Stomach (tissue), 4 donors: ENCODE results near the gene APBA1.
"Not testable (repeated sequence)": the region's sequence is repeated elsewhere in the genome, so short reads cannot be mapped to it uniquely, and the experiment has no call there.

Experiments used
- CTCF ChIP-seq, 7 experiments: fragments of 450-650 bp in 4 of 7; fragments of 200-600 bp in 3 of 7; sonication (generic) in 3 of 7; IDR thresholded peaks; one replicate each; pipeline ENCODE4 v1.5.1; 2016 to 2019; ENCODE audit warnings: antibody characterized with exemption in 7 of 7, control low read depth in 2 of 7, mild to moderate bottlenecking in 1 of 7
- EP300 ChIP-seq: sonication (generic); formaldehyde crosslinking; IDR thresholded peaks from one replicate; pipeline ENCODE4 v1.6.1; 2017; ENCODE audit warnings: antibody characterized with exemption
- POLR2A ChIP-seq, 4 donors: fragments of 450-650 bp; IDR thresholded peaks; one replicate each; pipeline ENCODE4 v1.6.1; 2016; ENCODE audit warnings: antibody characterized with exemption in 4 of 4, control low read depth in 2 of 4, mild to moderate bottlenecking in 1 of 4, moderate library complexity in 1 of 4

DNA sequence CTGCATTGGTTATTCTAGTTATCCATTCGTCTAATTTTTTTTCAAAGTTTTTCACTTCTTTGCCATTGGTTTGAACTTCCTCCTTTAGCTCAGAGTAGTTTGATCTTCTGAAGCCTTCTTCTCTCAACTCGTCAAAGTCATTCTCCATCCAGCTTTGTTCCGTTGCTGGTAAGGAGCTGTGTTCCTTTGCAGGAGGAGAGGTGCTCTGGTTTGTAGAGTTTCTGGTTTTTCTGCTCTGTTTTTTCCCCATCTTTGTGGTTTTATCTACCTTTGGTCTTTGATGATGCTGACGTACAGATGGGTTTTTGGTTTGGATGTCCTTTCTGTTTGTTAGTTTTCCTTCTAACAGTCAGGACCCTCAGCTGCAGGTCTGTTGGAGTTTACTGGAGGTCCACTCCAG lies 232.5 kb downstream of the APBA1 start:
- TF ChIP-seq POLR2A (IDR thresholded peaks at IDR 0.05); CTCF (IDR thresholded peaks at IDR 0.05); EP300: not testable (repeated sequence)
